Natural killer cell treated with Interleukin-12 subunit alpha and Interleukin-12 subunit beta and Interleukin-15 and Interleukin-18, amount 100 ng/mL, for 72 hours (primary cell): Measurements from ENCODE around the gene ESPL1. TPM values are rescaled to one million over a fixed set of nuclear protein-coding genes. Genes with fewer than 3 reads are reported as not detected.

Experiments used
- ATAC-seq, 2 donors: fragments of 150-1000 bp; cut with Tn5 transposase in 1 of 2; sonication (Bioruptor Pico), chemical (Tn5 transposase) in 1 of 2; 2 replicates each; pipeline ENCODE4 v1.10.0; 2021
- DNase-seq: peaks from one replicate; pipeline ENCODE4 v3.0.0; 2022; ENCODE audit warnings: low spot score
- H3K27ac Mint-ChIP-seq, 2 donors: 1 replicate in 1 of 2; 2 replicates in 1 of 2; pipeline ENCODE4 v1.8.0; 2022; ENCODE audit warnings: mixed read lengths in 2 of 2, mild to moderate bottlenecking in 1 of 2, moderate library complexity in 1 of 2
- H3K27me3 Mint-ChIP-seq, 2 donors: 1 replicate in 1 of 2; 2 replicates in 1 of 2; pipeline ENCODE4 v1.8.0; 2022; ENCODE audit warnings: mixed read lengths in 2 of 2
- H3K36me3 Mint-ChIP-seq: one replicate; pipeline ENCODE4 v1.8.0; 2022; ENCODE audit warnings: mixed read lengths
- H3K4me1 Mint-ChIP-seq, 2 donors: 1 replicate in 1 of 2; 2 replicates in 1 of 2; pipeline ENCODE4 v1.8.0; 2022; ENCODE audit warnings: low read depth in 2 of 2, mixed read lengths in 2 of 2, mild to moderate bottlenecking in 1 of 2
- H3K4me3 Mint-ChIP-seq: one replicate; pipeline ENCODE4 v1.8.0; 2022; ENCODE audit warnings: mixed read lengths
- H3K9me3 Mint-ChIP-seq: 2 replicates; pipeline ENCODE4 v1.8.0; 2022; ENCODE audit warnings: mixed read lengths
- total RNA-seq, 2 donors: library from RNA; stranded (reverse); gene quantifications; one replicate each; pipeline ENCODE4 v1.2.3, GENCODE V29; 2022

Gene ESPL1
- total RNA-seq, 2 donors from 2014 or later: 35.2 to 127 TPM

GRCh38 chr12:53258541-53259539 lies 9.3 kb upstream of the ESPL1 start:
- H3K9me3 Mint-ChIP-seq: no peaks in the 10 kb centered on the region
- no peak overlapping the region for H3K27ac Mint-ChIP-seq
- H3K27me3 Mint-ChIP-seq: no peaks in the 10 kb centered on the region
- no peak for DNase-seq
- H3K4me3 Mint-ChIP-seq: no peak overlapping the region
- H3K36me3 Mint-ChIP-seq: no peaks in the 10 kb centered on the region
- no peak for ATAC-seq
- H3K4me1 Mint-ChIP-seq: peaks cover 4 to 7% of the 10 kb centered on the region in 2 donors

- H3K4me3 Mint-ChIP-seq: no peak overlapping the region
- peaks cover 0 to 6% of the 10 kb centered on the region in 2 donors for H3K4me1 Mint-ChIP-seq
- ATAC-seq (no peak), DNase-seq (no peak)
- H3K27me3 Mint-ChIP-seq: no peaks in the 10 kb centered on the region
- H3K36me3 Mint-ChIP-seq: no peaks in the 10 kb centered on the region
- no peaks in the 10 kb centered on the region for H3K9me3 Mint-ChIP-seq
- no peak overlapping the region for H3K27ac Mint-ChIP-seq
Measured at GRCh38 chr12:53259891-53260290, 8.2 kb upstream of the ESPL1 start.

GRCh38 chr12:53265783-53266182 lies 2.3 kb upstream of the ESPL1 start:
- no peaks in the 10 kb centered on the region for H3K36me3 Mint-ChIP-seq
- no peak overlapping the region for H3K27ac Mint-ChIP-seq
- H3K9me3 Mint-ChIP-seq: no peaks in the 10 kb centered on the region
- peaks cover 32 to 33% of the 10 kb centered on the region in 2 donors for H3K4me1 Mint-ChIP-seq
- no peak for DNase-seq
- H3K4me3 Mint-ChIP-seq: no peak overlapping the region
- ATAC-seq: no peak
- H3K27me3 Mint-ChIP-seq: no peaks in the 10 kb centered on the region

GRCh38 chr12:53267306-53267998 lies 647 bp upstream of the ESPL1 start:
- H3K4me3 Mint-ChIP-seq: peak overlapping the region; percentile 91

GRCh38 chr12:53268630-53269562 lies 797 bp downstream of the ESPL1 start:
- Mint-ChIP-seq H3K4me3 (peak overlapping the region; percentile 91), H3K4me1 (peaks cover 32 to 33% of the 10 kb centered on the region in 2 donors), H3K27me3 (no peaks in the 10 kb centered on the region), H3K36me3 (no peaks in the 10 kb centered on the region), H3K9me3 (no peaks in the 10 kb centered on the region), H3K27ac (peak overlapping the region; percentile 74 to 86)
- DNase-seq (no peak), ATAC-seq (no peak)

More at GRCh38 chr12:53267306-53267998, 647 bp upstream of the ESPL1 start:
- Mint-ChIP-seq H3K36me3 (no peaks in the 10 kb centered on the region), H3K27ac (peak overlapping the region; percentile 74 to 86), H3K9me3 (no peaks in the 10 kb centered on the region), H3K27me3 (no peaks in the 10 kb centered on the region), H3K4me1 (peaks cover 32 to 33% of the 10 kb centered on the region in 2 donors)
- DNase-seq: no peak
- ATAC-seq: peak; percentile 40 to 43

- H3K4me3 Mint-ChIP-seq: no peak overlapping the region
- peaks cover 4% of the 10 kb centered on the region for H3K36me3 Mint-ChIP-seq
- ATAC-seq (no peak), DNase-seq (no peak)
- H3K27me3 Mint-ChIP-seq: no peaks in the 10 kb centered on the region
- no peaks in the 10 kb centered on the region for H3K9me3 Mint-ChIP-seq
- peaks cover 10% of the 10 kb centered on the region in 2 donors for H3K4me1 Mint-ChIP-seq
- H3K27ac Mint-ChIP-seq: no peak overlapping the region
Measured at GRCh38 chr12:53274445-53274844, 6.3 kb downstream of the ESPL1 start.

GRCh38 chr12:53276511-53276910 lies 8.4 kb downstream of the ESPL1 start:
- H3K4me1 Mint-ChIP-seq: no peaks in the 10 kb centered on the region
- DNase-seq (no peak), ATAC-seq (peak in 1 of 2 donors; percentile 38)
- H3K27ac Mint-ChIP-seq: no peak overlapping the region
- no peak overlapping the region for H3K4me3 Mint-ChIP-seq
- no peaks in the 10 kb centered on the region for H3K9me3 Mint-ChIP-seq
- H3K27me3 Mint-ChIP-seq: no peaks in the 10 kb centered on the region
- peaks cover 7% of the 10 kb centered on the region for H3K36me3 Mint-ChIP-seq

GRCh38 chr12:53277981-53278380 lies 9.9 kb downstream of the ESPL1 start:
- ATAC-seq: no peak
- Mint-ChIP-seq H3K27me3 (no peaks in the 10 kb centered on the region), H3K4me3 (no peak overlapping the region), H3K27ac (no peak overlapping the region), H3K4me1 (no peaks in the 10 kb centered on the region), H3K36me3 (peaks cover 7% of the 10 kb centered on the region), H3K9me3 (no peaks in the 10 kb centered on the region)
- DNase-seq: no peak

GRCh38 chr12:53279283-53279869 lies 11.3 kb downstream of the ESPL1 start:
- Mint-ChIP-seq H3K9me3 (no peaks in the 10 kb centered on the region), H3K4me1 (no peaks in the 10 kb centered on the region), H3K27me3 (no peaks in the 10 kb centered on the region), H3K27ac (no peak overlapping the region), H3K4me3 (no peak overlapping the region), H3K36me3 (peaks cover 7% of the 10 kb centered on the region)
- no peak for DNase-seq
- no peak for ATAC-seq

GRCh38 chr12:53279888-53280498 lies 11.9 kb downstream of the ESPL1 start:
- ATAC-seq (no peak), DNase-seq (no peak)
- no peaks in the 10 kb centered on the region for H3K4me1 Mint-ChIP-seq
- H3K4me3 Mint-ChIP-seq: no peak overlapping the region
- no peaks in the 10 kb centered on the region for H3K9me3 Mint-ChIP-seq
- peaks cover 7% of the 10 kb centered on the region for H3K36me3 Mint-ChIP-seq
- H3K27me3 Mint-ChIP-seq: no peaks in the 10 kb centered on the region
- no peak overlapping the region for H3K27ac Mint-ChIP-seq

- H3K27ac Mint-ChIP-seq: no peak overlapping the region
- no peaks in the 10 kb centered on the region for H3K27me3 Mint-ChIP-seq
- no peak overlapping the region for H3K4me3 Mint-ChIP-seq
- DNase-seq (no peak), ATAC-seq (no peak)
- peaks cover 6 to 9% of the 10 kb centered on the region in 2 donors for H3K4me1 Mint-ChIP-seq
- H3K36me3 Mint-ChIP-seq: peaks cover 5% of the 10 kb centered on the region
- H3K9me3 Mint-ChIP-seq: no peaks in the 10 kb centered on the region
Measured at GRCh38 chr12:53286448-53286847, 18.3 kb downstream of the ESPL1 start.

- peaks cover 5% of the 10 kb centered on the region for H3K36me3 Mint-ChIP-seq
- no peak overlapping the region for H3K4me3 Mint-ChIP-seq
- ATAC-seq (peak; percentile 61 to 76), DNase-seq (peak; percentile 76)
- H3K9me3 Mint-ChIP-seq: no peaks in the 10 kb centered on the region
- H3K27me3 Mint-ChIP-seq: no peaks in the 10 kb centered on the region
- no peak overlapping the region for H3K27ac Mint-ChIP-seq
- H3K4me1 Mint-ChIP-seq: peaks cover 6 to 9% of the 10 kb centered on the region in 2 donors
Measured at GRCh38 chr12:53287741-53288216, 19.7 kb downstream of the ESPL1 start.
